Osteocyte (in vitro differentiated cells): ENCODE measurements around the gene CISD3. TPM values are rescaled to one million over a fixed set of nuclear protein-coding genes. Genes with fewer than 3 reads are reported as not detected.

Source experiments
- DNase-seq: peaks from one replicate; pipeline ENCODE4 v3.0.0; 2021; ENCODE audit warnings: mixed read lengths; ENCODE audit not compliant: unreplicated experiment; ENCODE audit errors: extremely low spot score
- H3K27ac Mint-ChIP-seq: one replicate; pipeline ENCODE4 v1.8.0; 2021; ENCODE audit warnings: mild to moderate bottlenecking, mixed read lengths; ENCODE audit not compliant: unreplicated experiment
- H3K27me3 Mint-ChIP-seq: one replicate; pipeline ENCODE4 v1.8.0; 2021; ENCODE audit warnings: mixed read lengths; ENCODE audit not compliant: unreplicated experiment
- H3K36me3 Mint-ChIP-seq: one replicate; pipeline ENCODE4 v1.8.0; 2021; ENCODE audit warnings: mixed read lengths; ENCODE audit not compliant: unreplicated experiment
- H3K4me1 Mint-ChIP-seq: one replicate; pipeline ENCODE4 v1.8.0; 2021; ENCODE audit warnings: mixed read lengths; ENCODE audit not compliant: unreplicated experiment
- H3K4me3 Mint-ChIP-seq: one replicate; pipeline ENCODE4 v1.8.0; 2021; ENCODE audit warnings: mild to moderate bottlenecking, moderate library complexity, mixed read lengths; ENCODE audit not compliant: unreplicated experiment
- H3K9me3 Mint-ChIP-seq: one replicate; pipeline ENCODE4 v1.8.0; 2021; ENCODE audit warnings: mixed read lengths; ENCODE audit not compliant: unreplicated experiment
- total RNA-seq: library from RNA; stranded (reverse); gene quantifications from 2 replicates; pipeline ENCODE4 v1.2.1, GENCODE V29; 2021
- TF ChIP-seq, protein P1 (sequence below): fragments of 200-600 bp; sonication (generic); IDR thresholded peaks from 2 replicates; pipeline ENCODE4 v1.5.0; 2021; ENCODE audit warnings: antibody characterized with exemption, mild to moderate bottlenecking, moderate library complexity

Gene CISD3
- total RNA-seq, 1 donor from 2014 or later, result 16.7 TPM

DNA sequence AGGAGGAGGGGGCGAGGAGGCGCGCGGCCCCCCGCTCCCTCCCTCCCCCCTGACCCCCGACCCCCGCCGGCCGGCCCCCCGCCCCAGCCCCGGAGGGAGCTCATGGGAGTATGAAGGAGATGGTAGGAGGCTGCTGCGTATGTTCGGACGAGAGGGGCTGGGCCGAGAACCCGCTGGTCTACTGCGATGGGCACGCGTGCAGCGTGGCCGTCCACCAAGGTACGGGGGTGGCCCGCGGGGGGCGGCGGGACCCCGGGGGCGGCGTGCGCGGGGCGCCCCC is 24.7 kb upstream of the CISD3 start:
- TF ChIP-seq, protein P1, sequence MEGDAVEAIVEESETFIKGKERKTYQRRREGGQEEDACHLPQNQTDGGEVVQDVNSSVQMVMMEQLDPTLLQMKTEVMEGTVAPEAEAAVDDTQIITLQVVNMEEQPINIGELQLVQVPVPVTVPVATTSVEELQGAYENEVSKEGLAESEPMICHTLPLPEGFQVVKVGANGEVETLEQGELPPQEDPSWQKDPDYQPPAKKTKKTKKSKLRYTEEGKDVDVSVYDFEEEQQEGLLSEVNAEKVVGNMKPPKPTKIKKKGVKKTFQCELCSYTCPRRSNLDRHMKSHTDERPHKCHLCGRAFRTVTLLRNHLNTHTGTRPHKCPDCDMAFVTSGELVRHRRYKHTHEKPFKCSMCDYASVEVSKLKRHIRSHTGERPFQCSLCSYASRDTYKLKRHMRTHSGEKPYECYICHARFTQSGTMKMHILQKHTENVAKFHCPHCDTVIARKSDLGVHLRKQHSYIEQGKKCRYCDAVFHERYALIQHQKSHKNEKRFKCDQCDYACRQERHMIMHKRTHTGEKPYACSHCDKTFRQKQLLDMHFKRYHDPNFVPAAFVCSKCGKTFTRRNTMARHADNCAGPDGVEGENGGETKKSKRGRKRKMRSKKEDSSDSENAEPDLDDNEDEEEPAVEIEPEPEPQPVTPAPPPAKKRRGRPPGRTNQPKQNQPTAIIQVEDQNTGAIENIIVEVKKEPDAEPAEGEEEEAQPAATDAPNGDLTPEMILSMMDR, result no peak
- DNase-seq, result no peak
- Mint-ChIP-seq H3K36me3 (peaks cover 17% of the 10 kb centered on the region), H3K9me3 (no peaks in the 10 kb centered on the region), H3K27ac (no peak overlapping the region), H3K27me3 (no peaks in the 10 kb centered on the region), H3K4me3 (peak overlapping the region; percentile 88), H3K4me1 (peaks cover 50% of the 10 kb centered on the region)

- no peak for DNase-seq
- Mint-ChIP-seq H3K27ac (peak overlapping the region; percentile 78), H3K9me3 (no peaks in the 10 kb centered on the region), H3K36me3 (peaks cover 17% of the 10 kb centered on the region), H3K4me1 (peaks cover 50% of the 10 kb centered on the region), H3K27me3 (no peaks in the 10 kb centered on the region), H3K4me3 (peak overlapping the region; percentile 88)
- TF ChIP-seq, protein P1, result no peak
Observed at GRCh38 chr17:38705803-38706504, 24.2 kb upstream of the CISD3 start.

GRCh38 chr17:38706505-38707216 is 23.5 kb upstream of the CISD3 start:
- Mint-ChIP-seq H3K27ac (peak overlapping the region; percentile 78), H3K27me3 (no peaks in the 10 kb centered on the region), H3K9me3 (no peaks in the 10 kb centered on the region), H3K4me3 (peak overlapping the region; percentile 88), H3K36me3 (peaks cover 23% of the 10 kb centered on the region), H3K4me1 (peaks cover 44% of the 10 kb centered on the region)
- no peak for DNase-seq
- TF ChIP-seq, protein P1, result no peak

DNA sequence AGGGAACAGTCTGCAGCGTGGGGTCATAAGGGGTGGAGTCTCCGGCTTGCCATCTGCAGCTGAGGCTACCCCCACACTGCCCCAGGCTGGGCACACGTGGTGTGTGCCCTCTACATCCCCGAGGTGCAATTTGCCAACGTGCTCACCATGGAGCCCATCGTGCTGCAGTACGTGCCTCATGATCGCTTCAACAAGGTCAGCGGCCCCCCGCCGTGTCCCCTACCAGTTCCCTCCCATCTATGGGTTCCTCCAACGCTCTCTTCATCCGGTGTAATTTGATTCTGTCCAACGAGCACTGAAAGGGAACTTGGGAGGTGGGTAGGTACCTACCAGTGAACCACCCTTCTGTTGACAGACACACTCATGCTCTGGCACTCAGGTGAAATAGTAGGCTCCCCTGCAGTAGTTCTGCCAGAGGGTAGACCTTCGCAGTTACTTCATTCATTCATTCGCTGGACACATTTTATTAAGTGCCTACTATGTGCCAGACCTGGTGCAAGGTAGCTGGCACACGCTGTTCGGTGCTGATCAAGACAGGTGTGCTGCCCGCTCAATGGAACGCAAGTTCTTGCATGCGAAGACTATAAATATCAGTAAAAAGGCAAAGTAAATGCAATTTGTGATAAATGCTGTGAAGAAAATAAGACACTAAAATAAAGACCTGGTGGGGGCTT is 22.3 kb upstream of the CISD3 start:
- Mint-ChIP-seq H3K27me3 (no peaks in the 10 kb centered on the region), H3K27ac (no peak overlapping the region), H3K4me1 (peaks cover 39% of the 10 kb centered on the region), H3K36me3 (peaks cover 23% of the 10 kb centered on the region), H3K4me3 (no peak overlapping the region), H3K9me3 (no peaks in the 10 kb centered on the region)
- DNase-seq, result no peak
- TF ChIP-seq, protein P1, result no peak
